ENCODE data around the gene N4BP2L2.
"Not testable (repeated sequence)": the region's sequence is repeated elsewhere in the genome, so short reads cannot be mapped to it uniquely, and the experiment has no call there.

The N4BP2L2 gene

DNA sequence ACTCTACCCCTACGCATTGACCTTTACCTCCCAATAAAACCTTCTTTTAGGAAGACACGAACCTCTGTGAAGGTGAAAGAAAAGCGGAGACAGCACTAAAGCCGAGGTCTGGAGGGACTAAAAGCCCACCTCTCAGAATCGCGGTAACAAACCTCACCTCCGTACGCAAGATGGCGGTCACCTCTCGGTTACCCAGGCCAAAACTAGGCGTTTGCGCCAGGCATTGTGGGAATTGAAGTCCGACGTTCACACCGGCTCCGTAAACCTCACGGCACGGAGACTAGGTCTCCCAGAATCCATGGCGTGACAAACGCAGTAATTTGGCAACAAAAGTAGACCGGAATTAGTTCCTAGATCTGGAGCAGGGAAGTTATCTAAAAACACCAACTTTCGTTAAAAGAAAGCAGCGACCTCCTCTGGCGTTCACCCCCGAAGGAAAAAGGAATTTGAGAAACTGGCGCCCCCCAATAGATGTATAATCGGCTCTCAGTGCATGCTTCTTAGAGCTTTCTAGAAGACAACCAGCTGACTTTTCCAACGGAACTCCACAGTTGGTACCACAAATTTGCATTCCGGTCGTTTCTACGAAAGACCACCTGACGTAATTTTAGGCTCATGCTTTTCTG lies at the start of gene N4BP2L2:
N4BP2L2 (minus strand) TSS at position 175 of the 626 bp plus-strand sequence. CDS start 1,768 bp downstream, outside the sequence.
- DNase-seq (ENCODE audit: low spot score) = peak; percentile 94

DNA sequence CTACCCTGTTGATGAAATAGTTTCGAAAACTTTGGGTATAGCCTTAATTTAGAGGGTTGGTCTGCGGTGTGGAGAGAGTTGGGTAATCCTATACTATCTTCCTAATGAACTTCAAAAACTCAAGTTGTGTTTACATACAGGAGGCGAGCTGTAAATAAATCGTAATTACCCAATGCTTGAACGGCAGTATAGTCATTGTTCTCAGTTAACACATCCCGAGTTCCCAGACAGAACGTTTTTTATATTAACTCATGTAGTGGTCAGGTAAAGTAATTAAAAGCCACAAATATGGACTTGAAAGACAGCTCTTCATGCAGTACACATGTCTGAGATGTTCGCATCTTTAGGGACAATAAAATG lies 49.2 kb upstream of the N4BP2L2 start:
- peak; percentile 11 for DNase-seq (ENCODE audit: low spot score)

DNA sequence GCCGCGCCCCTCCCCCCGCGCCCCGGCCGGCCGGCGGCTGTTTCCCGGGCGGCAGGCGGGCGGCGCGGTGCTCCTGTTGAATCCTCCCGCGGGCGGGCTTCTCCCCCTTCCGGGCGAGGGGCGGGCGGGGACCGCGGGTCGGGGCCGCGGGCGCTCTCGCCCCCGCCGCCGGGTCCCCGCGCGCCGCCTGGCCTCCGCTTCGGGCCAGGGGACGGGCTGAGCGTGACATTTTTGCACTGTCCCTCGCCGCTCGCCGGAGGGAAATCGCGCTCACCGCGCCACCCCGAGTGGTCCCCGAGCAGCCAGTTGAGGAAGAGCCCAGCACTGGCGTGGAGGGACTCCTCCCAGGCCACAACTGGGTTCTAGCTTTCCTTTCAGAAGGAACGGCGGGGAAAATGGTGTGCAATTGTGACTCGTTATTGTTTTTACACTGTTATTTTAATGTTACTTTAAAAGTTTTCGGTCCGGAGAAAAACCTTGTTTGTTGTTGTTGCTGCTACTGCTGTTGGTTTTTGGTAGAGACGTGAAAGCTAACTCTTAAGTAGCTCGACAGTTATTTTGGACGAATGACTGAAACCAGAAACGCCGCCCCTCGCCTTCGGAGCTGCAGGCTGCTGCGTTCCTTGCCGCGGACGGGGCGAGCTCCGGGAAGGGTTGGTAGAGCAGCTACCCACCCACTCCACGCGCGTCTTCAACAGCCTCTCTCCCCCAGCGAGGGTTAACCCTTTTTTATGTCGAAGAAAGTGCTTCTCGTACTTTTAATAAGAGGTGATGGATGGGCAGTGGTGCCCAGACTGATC lies 48.6 kb upstream of the N4BP2L2 start:
- DNase-seq (ENCODE audit: low spot score) = peak; percentile 42

DNA sequence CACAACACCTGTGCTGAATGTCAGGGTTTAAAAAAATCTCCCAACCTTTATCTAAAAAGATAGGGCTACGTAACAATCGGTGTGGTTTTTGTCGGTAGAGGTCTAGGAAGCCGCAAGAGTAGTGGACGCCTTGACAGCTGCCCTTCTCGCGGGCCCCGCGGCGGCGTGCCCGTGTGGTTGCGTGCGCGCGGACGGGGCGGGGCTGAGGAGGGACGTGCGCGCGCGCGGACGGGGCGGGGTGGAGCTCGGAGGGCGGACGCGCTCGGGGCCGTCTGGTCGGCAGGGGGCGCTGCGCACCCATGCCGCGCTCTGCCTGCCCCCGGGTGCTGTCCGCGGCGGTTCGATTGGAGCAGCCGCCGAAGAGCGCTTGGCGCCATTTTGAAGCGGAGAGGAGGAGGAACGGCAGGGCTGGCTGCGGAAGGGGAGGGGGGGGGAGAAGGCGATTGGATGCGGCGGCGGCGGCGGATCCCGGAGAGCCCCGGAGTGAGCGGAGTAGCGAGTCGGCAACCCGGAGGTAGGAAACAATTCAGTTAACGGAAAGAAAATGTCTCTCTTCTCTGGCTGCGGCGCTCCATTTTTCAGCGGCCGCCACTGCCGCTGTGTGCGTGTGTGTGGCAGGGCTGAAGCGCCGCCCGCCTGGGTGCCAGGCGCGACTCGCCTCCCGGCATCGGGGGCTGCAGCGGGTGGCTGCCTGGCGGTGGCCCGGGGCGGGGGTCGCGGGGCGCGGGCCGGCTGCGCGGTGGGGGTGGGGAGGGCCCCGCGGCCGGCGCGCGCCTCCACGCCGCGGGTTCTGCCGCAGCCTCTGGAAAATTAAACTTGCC lies 47.7 kb upstream of the N4BP2L2 start, which contains the start of gene PDS5B:
PDS5B (plus strand) TSS at position 373 of the 821 bp plus-strand sequence. CDS start 62,321 bp downstream, outside the sequence.
- DNase-seq (ENCODE audit: low spot score) = peak; percentile 92

DNA sequence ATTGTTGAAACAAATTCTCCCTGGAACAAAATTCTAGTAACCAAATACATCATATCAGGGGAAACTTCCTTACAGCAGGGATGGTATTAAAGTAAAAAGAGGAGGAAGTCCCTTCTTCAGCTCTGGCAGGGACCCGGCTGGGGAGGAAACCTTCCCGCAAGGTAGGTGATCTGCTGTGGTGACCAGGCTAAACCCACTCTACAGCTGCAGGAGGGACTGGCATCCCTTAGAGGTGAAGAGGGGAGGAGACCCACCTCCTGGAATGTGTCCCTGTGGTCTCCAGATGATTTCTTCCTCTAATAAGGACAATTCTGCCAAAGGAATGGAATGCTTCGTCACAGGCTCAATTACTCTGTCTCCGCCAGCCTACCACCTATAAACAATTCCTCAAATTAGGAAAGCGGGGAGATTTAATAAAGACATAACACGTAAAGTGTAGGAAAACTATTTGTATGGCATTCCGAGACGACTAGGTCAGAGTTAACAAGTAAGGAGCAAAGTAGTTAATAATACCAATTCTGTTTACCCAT lies 47.0 kb upstream of the N4BP2L2 start:
- no peak for DNase-seq (ENCODE audit: low spot score)

DNA sequence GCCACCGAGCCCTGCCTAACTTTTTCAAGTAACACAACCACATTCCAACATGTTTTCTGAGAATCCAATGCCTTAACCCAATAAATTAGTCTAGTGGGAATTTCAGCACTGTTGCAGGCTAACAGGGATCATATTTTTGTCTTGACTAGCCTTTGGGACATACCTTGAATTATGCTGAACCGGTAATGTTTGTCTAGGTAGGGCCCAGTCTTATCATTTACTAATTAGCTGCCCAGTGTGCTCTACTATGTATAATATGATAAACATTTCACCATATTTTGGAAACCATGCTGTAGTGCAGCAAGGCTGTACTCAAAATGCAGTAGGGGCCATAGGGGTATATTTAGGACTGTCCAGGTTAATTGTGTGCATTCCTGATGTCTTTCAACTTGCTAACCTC lies 44.4 kb upstream of the N4BP2L2 start:
- DNase-seq (ENCODE audit: low spot score) = no peak

DNA sequence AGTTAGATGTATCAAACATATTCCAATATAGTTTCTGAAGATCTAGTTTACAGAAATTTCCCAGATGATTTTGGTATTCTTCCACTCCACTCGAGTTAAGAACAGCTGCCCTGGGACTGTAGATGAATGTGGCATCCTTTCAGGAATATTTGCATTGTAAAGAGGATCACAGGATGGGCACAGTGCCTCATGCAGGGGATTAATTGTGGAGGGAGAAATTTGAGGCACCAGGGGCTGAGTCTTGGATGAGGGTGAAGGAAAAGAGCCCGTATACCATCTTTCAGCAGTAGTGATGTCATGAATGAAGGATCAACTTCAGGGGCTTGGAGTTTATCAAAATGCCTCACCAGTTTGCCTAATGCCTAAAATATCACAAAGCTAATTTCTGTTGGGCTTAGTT lies 43.7 kb upstream of the N4BP2L2 start:
- DNase-seq (ENCODE audit: low spot score) = no peak

DNA sequence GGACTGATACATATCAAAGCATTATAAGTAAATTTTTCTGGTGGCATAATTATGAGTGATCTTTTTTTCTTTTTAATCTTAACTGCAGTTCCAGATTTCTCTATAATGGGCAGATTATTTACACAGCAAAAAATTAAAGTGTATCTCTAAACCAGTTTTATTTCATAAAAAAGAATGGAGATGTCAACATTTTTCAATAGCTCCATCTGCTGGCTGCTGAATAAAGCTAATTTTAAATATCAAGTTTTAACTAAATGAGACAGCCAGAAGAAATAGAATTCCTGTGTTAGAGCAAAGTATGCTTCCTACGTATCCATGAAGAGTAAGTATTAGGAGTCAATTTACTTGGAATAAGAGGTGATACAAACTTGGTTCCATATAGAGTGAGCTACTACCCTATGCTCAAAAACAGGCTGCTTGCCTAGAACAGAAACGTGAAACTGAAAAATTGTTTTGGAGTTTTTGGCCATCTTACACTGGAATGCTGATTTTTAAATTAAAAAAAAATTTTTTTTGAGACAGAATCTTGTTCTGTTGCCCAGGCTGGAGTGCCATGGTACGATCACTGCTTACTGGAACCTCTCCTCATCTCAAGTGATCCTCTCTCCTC lies 42.7 kb upstream of the N4BP2L2 start:
- DNase-seq (ENCODE audit: low spot score) = peak; percentile 9

DNA sequence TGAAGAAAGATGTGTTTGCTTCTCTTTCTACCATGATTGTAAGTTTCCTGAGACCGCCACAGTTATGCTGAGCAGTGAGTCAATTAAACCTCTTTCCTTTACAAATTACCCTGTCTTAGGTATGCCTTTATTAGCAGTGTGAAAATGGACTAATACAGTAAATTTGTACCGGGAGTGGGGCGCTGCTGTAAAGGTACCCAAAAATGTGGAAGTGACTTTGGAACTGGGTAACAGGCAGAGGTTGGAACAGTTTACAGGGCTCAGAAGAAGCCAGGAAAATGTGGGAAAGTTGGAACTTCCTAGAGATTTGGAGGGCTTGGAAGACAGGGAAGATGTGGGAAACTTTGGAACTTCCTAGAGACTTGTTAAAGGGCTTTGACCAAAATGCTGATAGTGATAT lies 38.4 kb upstream of the N4BP2L2 start:
- no peak for DNase-seq (ENCODE audit: low spot score)

DNA sequence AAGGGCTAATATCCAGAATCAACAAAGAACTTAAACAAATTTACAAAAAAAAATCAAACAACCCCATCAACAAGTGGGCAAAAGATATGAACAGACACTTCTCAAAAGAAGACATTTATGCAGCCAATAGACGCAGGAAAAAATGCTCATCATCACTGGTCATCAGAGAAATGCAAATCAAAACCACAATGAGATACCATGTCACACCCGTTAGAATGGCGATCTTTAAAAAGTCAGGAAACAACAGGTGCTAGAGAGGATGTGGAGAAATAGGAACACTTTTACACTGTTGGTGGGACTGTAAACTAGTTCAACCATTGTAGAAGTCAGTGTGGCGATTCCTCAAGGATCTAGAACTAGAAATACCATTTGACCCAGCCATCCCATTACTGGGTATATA lies 37.1 kb upstream of the N4BP2L2 start:
- DNase-seq (ENCODE audit: low spot score) = not testable (repeated sequence)

DNA sequence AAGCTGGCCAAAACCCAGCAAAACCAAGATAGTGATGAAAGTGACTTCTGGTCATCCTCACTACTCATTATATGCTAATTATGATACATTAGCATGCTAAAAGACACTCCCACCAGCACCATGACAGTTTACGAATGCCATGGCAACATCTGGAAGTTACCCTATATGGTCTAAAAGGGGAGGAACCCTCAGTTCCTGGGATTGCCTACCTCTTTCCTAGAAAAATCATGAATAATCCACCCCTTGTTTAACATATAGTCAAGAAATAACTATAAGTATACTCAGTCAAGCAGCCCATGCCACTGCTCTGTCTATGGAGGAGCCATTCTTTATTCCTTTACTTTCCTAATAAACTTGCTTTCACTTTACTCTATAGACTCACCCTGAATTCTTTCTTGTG lies 22.2 kb upstream of the N4BP2L2 start:
- DNase-seq (ENCODE audit: low spot score) = not testable (repeated sequence)

DNA sequence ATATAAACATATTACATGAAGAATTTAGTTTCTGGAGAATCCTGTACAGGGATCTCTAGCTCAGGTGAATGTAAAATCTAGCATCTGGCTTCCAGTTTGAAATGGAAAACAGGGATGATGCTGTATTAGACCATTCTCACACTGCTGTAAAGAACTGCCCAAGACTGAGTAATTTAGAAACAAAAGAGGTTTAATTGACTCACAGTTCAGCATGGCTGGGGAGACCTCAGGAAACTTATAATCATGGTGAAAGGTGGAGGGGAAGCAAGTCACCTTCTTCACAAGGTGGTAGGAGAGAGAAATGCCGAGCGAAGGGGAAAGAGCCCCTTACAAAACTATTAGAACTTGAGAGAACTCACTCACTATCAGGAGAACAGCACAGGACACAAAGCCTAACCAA lies 17.0 kb upstream of the N4BP2L2 start:
- DNase-seq (ENCODE audit: low spot score) = no peak

DNA sequence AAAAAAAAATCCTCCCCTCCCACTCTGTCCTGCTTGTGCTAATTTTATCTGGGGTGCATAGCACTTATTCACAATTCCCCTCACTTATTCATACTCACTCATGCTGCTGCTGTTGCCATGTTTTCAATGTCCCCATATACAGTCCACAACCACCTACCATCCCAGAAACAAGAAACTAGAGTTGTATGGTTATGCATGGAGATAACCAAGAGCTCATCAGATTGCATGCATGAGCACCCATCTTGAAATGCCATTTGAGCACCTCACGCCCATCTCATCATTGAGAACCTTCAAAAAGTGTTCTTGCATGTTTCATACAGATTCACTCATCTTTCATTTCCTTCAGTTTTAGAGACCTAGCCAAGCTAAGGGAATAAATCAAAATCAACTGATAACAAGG lies 15.1 kb upstream of the N4BP2L2 start:
- DNase-seq (ENCODE audit: low spot score) = no peak

DNA sequence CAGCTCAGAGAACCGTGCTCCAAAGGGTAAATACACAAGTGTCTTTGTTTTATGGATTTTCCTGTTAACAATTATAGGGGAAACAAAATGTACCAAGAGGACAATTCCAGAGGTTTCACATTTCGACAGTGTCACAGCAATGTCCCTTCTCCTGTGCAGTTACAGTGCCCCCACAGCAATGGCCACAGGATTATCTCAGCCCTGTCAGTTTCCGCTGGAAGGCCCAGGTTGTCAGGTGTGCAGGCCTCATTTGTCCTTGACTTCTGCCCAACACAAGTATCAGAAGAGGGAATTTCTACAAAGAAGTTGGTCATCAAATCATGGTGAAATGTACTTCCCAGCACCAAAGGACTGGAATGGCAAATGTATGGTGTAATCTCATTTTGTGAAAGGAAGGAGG lies 11.2 kb upstream of the N4BP2L2 start:
- DNase-seq (ENCODE audit: low spot score) = no peak

DNA sequence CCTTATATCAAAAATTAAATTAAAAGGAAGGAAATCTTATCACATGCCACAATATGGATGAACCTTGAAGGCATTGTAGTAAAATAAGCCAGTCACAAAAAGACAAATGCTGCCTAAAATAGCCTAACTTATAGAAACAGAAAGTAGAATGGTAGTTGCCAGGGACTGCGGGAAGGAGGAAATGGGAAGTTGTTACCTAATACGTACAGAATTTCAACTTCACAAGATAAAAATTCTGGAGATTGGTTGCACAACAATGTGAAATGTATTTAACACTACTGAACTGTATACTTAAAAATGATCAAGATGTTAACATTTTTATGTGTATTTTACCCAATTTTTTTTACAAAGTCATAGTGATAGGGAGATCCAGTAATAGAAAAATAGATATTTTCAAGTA lies 10.2 kb upstream of the N4BP2L2 start:
- no peak for DNase-seq (ENCODE audit: low spot score)

DNA sequence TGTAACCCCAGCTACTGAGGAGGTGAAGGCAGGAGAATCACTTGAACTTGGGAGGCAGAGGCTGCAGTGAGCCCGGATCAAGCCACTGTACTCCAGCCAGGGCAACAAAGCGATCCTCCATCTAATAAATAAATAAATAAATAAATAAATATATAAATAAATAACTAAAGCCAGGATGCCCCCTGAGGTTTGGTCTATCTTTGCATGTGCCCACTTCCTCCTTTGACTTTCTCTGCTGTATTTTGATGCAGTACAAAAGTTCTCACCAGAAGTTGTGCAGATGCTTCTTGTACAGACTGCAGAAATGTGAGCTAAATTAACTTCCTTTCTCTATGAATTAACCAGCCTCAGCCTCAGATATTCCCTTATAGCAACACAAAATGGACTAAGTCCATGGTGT lies 6.5 kb upstream of the N4BP2L2 start:
- DNase-seq (ENCODE audit: low spot score) = no peak

DNA sequence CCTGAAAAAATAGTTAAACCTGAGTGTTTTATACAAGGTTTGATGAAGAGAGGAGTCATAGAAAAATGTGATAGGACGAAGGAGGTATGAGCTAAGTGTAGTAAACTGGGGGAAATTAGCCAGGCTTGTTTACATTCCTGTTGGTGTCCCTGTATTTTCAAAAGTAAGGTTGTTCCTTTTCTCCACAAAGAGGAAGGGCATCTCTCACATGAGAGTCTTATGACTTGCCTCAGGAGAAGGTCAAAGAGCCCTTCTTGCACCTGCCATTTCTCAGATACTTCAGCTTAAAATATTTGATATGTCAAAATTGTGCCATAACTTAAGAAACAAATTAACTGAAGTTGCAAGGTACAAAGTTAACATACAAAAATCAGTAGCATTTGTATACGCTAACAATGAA lies 3.6 kb upstream of the N4BP2L2 start:
- no peak for DNase-seq (ENCODE audit: low spot score)

DNA sequence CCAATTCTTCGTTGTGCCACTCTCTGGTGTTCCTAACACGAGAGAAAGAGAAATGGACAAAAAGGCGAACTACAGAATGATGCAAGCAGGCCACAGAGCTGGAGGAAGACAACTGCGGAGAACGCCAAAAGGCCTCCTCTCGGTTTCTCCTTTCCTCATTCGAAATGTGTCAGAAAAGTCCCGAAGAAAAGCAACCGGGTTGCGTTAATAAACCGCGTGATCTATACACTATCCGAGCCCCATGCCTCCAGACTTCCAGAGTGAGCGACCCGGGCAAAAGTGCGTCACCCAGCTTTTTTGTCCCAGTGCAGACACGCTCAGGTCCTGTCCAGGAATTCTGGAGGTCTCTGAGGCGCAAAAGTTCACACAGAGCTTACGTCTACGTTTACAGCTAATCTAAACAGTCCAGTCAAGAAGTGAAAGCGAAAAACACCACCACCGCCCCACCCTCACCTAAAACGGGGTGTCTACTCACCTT lies 413 bp downstream of the N4BP2L2 start:
- no peak for DNase-seq (ENCODE audit: low spot score)

DNA sequence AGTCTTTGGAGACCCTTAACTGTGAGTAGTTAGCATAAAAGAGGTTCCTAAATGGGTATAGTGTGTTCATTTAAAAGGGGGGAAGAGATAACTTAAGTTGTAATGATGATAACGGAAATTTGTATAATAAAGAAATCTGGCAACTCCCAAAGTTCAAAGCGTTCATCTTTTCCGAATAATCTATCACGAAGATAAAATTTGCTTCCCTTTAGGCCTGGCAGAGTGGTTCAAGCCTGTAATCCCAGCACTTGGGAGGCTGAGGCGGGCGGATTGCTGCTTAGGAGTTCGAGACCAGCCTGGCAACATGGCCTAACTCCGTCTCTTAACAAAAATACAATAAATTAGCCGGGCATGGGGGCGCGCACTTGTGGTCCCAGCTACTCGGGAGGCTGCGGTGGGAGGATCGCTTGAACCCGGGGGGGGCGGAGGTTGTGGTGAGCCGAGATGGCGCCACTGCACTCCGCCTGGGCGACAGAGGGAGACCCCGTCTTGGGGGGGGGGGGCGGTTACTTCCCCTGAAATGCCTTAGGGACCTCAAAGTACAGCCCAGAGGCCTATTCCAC lies 934 bp downstream of the N4BP2L2 start:
- DNase-seq (ENCODE audit: low spot score) = no peak

DNA sequence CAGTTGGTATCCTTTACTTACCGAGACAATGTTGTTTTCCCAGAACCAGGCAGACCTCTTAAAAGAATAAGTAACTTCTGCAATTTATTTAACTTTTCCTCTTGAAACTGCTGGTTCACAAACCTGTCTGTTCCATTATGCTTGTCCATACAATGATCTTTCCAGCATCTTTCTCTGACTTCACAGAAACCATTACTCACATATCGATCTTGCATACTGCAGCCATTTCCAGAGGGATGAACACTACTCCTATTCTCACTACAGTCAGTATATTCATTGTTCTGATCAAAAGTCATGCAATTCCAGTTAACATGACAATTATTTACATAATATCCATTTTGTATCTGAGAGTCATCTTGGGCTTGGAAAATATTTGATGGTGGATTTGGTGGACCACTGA lies 2.8 kb downstream of the N4BP2L2 start:
- DNase-seq (ENCODE audit: low spot score) = no peak

DNA sequence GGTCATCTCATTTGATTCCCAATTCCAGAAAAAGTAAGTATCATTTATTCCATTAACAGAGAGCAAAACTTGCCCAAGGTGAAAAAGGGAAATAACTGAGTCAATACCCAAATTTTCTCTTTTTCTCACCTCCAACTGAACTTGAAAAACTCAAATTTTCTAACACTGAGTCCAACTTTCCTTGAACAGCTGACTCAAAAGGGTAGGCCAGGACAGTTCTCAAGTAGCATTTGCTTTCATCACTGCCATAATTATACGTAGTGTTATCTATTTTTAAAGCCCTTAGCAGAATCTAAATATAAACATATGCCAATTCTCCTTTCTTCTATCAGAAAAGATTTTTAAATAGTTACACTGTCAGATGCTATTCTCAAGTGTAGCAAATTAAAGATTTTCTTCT lies 3.5 kb downstream of the N4BP2L2 start:
- no peak for DNase-seq (ENCODE audit: low spot score)

DNA sequence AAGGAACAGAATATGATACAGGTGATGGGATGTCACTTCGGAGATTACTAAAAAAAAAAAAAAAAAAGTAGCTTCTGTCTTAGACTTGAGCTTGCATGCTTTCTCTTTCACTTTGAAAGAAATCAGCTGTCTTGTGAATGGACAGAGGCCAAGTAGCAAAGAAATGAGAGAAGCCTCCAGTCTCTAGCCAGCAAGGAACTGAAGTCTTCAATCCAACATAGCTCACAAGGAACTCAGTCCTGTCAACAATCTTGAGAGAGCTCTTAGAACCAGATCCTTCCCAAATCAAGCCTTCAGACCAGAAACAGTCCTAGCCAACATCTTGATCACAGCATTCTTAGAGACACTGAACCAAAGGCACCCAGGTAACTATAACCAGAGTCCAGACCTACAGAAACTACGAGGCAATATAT lies 7.7 kb downstream of the N4BP2L2 start:
- DNase-seq (ENCODE audit: low spot score) = no peak

Measured in LoVo (cell line).